HepG2 (cell line): ENCODE data around the gene R3HCC1L. TPM values are rescaled to one million over a fixed set of nuclear protein-coding genes. Genes with fewer than 3 reads are reported as not detected.

ENCODE experiments used
- ATAC-seq: fragments of 200-7000 bp; cut with Tn5 transposase; 3 replicates; pipeline ENCODE4 v1.9.1; 2020; ENCODE audit warnings: mild to moderate bottlenecking, moderate library complexity
- BruUV-seq: library from RNA; stranded (reverse); fragments of 400-500 nt; replicated peaks from 2 replicates; lab custom pipeline; 2021; lab: Mats Ljungman, UMichigan
- CTCF ChIA-PET: fragments of 300-600 bp; formaldehyde crosslinking; extraction: SDS; loops from one replicate; lab custom pipeline; 2021; ENCODE audit warnings: low total read pairs, inconsistent platforms, low intra/inter-chr PET ratio; lab: Yijun Ruan, JAX
- POLR2A ChIA-PET: fragments of 350-600 bp; sonication (Branson Sonifier 250); formaldehyde crosslinking; loops from one replicate; lab custom pipeline; 2020; ENCODE audit warnings: antibody characterized with exemption, inconsistent platforms; lab: Yijun Ruan, JAX
- DNase-seq: peaks from one replicate; pipeline ENCODE4 v3.0.0-alpha.2; 2015; ENCODE audit warnings: low spot score
- FAIRE-seq: peaks from 3 replicates; lab custom pipeline; 2011; peaks lifted over from hg19 to GRCh38; lab: Jason Lieb, UNC
- H2AFZ ChIP-seq: one replicate; pipeline ENCODE4 v1.6.1; 2011; ENCODE audit warnings: low read length, inconsistent platforms
- H3K27ac ChIP-seq: fragments of 300-600 bp; 3 replicates; pipeline ENCODE4 v1.8.0; 2011; ENCODE audit warnings: mixed run types, mild to moderate bottlenecking, mixed read lengths, low read length, inconsistent platforms; ENCODE audit not compliant: insufficient read depth; ENCODE audit errors: extremely low read length
- H3K27me3 ChIP-seq, 2 experiments: fragments of 200-600 bp in 1 of 2; 2 replicates in 1 of 2; 3 replicates in 1 of 2; pipeline versions ENCODE4 v1.6.0 to v1.8.0; 2011; ENCODE audit warnings: low read length in 2 of 2, mild to moderate bottlenecking in 2 of 2, moderate library complexity in 2 of 2, inconsistent platforms in 1 of 2; ENCODE audit not compliant: insufficient read depth in 2 of 2, control insufficient read depth in 1 of 2
- H3K36me3 ChIP-seq, 2 experiments: fragments of 200-600 bp in 1 of 2; replicated peaks in 1 of 2; 2 replicates in 1 of 2; 3 replicates in 1 of 2; pipeline versions ENCODE4 v1.5.1 to v1.8.0; 2011; ENCODE audit warnings: low read length in 2 of 2, inconsistent platforms in 1 of 2; ENCODE audit not compliant: insufficient read depth in 2 of 2, control insufficient read depth in 1 of 2
- H3K4me1 ChIP-seq: 2 replicates; pipeline ENCODE4 v1.5.1; 2012; ENCODE audit warnings: low read length, inconsistent platforms; ENCODE audit not compliant: insufficient read depth
- H3K4me2 ChIP-seq: 2 replicates; pipeline ENCODE4 v1.6.0; 2011; ENCODE audit warnings: low read depth, low read length, inconsistent platforms
- H3K4me3 ChIP-seq, 3 experiments: fragments of 200-600 bp in 1 of 3; sonication (generic), shearing (Covaris generic) in 1 of 3; replicated peaks in 1 of 3; 2 replicates each; pipeline ENCODE4 v1.5.1; 2011 to 2016; ENCODE audit warnings: low read length in 3 of 3, inconsistent platforms in 2 of 3, low read depth in 2 of 3, mild to moderate bottlenecking in 2 of 3, control low read depth in 1 of 3, mixed read lengths in 1 of 3; ENCODE audit not compliant: insufficient read depth in 1 of 3
- H3K79me2 ChIP-seq: one replicate; pipeline ENCODE4 v1.6.1; 2011; ENCODE audit warnings: low read length, inconsistent platforms; ENCODE audit not compliant: insufficient read depth
- H3K9ac ChIP-seq: 2 replicates; pipeline ENCODE4 v1.6.0; 2011; ENCODE audit warnings: mild to moderate bottlenecking, low read depth, low read length, inconsistent platforms; ENCODE audit not compliant: insufficient read depth
- H3K9me3 ChIP-seq: 2 replicates; pipeline ENCODE4 v1.5.1; 2012; ENCODE audit warnings: mild to moderate bottlenecking, low read length
- H4K20me1 ChIP-seq: 2 replicates; pipeline ENCODE4 v1.6.0; 2011; ENCODE audit warnings: inconsistent platforms, mild to moderate bottlenecking, low read length, moderate library complexity; ENCODE audit not compliant: insufficient read depth
- DBP ChIP-seq: sonication (generic); formaldehyde crosslinking; IDR thresholded peaks from 2 replicates; pipeline ENCODE4 v1.4.0; 2020; ENCODE audit warnings: missing genetic modification reagents; ENCODE audit errors: not compliant biosample characterization
- PHF20 ChIP-seq: sonication (generic); formaldehyde crosslinking; IDR thresholded peaks from 2 replicates; pipeline ENCODE4 v1.5.0; 2020; ENCODE audit warnings: mild to moderate bottlenecking, missing genetic modification reagents
- ZBTB10 ChIP-seq: sonication (generic); formaldehyde crosslinking; IDR thresholded peaks from 2 replicates; pipeline ENCODE4 v1.4.0; 2020; ENCODE audit warnings: missing genetic modification reagents, borderline replicate concordance
- ZBTB42 ChIP-seq: sonication (generic); formaldehyde crosslinking; IDR thresholded peaks from 2 replicates; pipeline ENCODE4 v1.5.0; 2020; ENCODE audit warnings: mild to moderate bottlenecking, missing genetic modification reagents
- ZNF296 ChIP-seq: sonication (generic); formaldehyde crosslinking; conservative IDR thresholded peaks from 2 replicates; pipeline ENCODE4 v1.5.0; 2020; ENCODE audit warnings: mild to moderate bottlenecking, missing genetic modification reagents
- ZNF343 ChIP-seq: sonication (generic); formaldehyde crosslinking; IDR thresholded peaks from 2 replicates; pipeline ENCODE4 v1.4.0; 2020; ENCODE audit warnings: mild to moderate bottlenecking, missing genetic modification reagents
- ZNF790 ChIP-seq: sonication (generic); formaldehyde crosslinking; IDR thresholded peaks from 2 replicates; pipeline ENCODE4 v1.8.0; 2022; ENCODE audit warnings: missing genetic modification reagents, mild to moderate bottlenecking, borderline replicate concordance
- WGBS: methylation state at CpG from one replicate; pipeline ENCODE4 v1.1.6; 2017; ENCODE audit warnings: low lambda C conversion rate; 5-methylcytosine and 5-hydroxymethylcytosine counted together
- in situ Hi-C: cut with HindIII; loops from 2 replicates; pipeline ENCODE4 v1.10.0; 2017; ENCODE audit warnings: low pct_unique_long_range_greater_than_20kb; ENCODE audit not compliant: extremely low pct_ligation_motif_present
- intact Hi-C: fragments of 100-400 bp; cut with micrococcal nuclease; formaldehyde crosslinking; loops from one replicate; pipeline ENCODE4 v1.10.0; 2022; ENCODE audit not compliant: unreplicated experiment
- polyA plus RNA-seq, 8 experiments: library from polyadenylated mRNA; depleted of rRNA in 3 of 8; stranded (reverse) in 7 of 8; unstranded in 1 of 8; fragments of >200 nt; fragmentation: Illumina TruSeq in 4 of 8; extraction: Trizol in 4 of 8; gene quantifications; 2 replicates each; pipeline versions ENCODE4 v1.2.1 to v1.2.3, GENCODE V29; 2011 to 2016; ENCODE audit warnings: low read depth in 4 of 8, missing spikeins in 1 of 8, mixed read lengths in 1 of 8; ENCODE audit not compliant: insufficient read depth in 1 of 8
- total RNA-seq, 5 experiments: library from RNA; depleted of rRNA; stranded (reverse); fragments of >200 nt; fragmentation: Illumina TruSeq; extraction: Trizol; gene quantifications; 2 replicates each; pipeline ENCODE4 v1.2.3, GENCODE V29; 2016; ENCODE audit warnings: low read depth in 1 of 5
- TF ChIP-seq, protein P1 (sequence below): sonication (generic); IDR thresholded peaks from 2 replicates; pipeline ENCODE4 v1.6.1; 2016; ENCODE audit warnings: low read depth, borderline replicate concordance
- TF ChIP-seq, protein P2 (sequence below): IDR thresholded peaks from 2 replicates; pipeline ENCODE4 v1.6.1; 2016; ENCODE audit warnings: low read depth, control low read depth
- TF ChIP-seq, protein P3 (sequence below): sonication (generic); formaldehyde crosslinking; IDR thresholded peaks from 2 replicates; pipeline ENCODE4 v1.5.0; 2020; ENCODE audit warnings: missing genetic modification reagents, mild to moderate bottlenecking, borderline replicate concordance

The R3HCC1L gene
- total and polyA plus RNA-seq, 2 of the 13 experiments (the other 11 are each of a cell fraction or from before 2014, with no cell fraction given) = 6.5 to 12.2 TPM

GRCh38 chr10:98201760-98202159, 67.3 kb downstream of the R3HCC1L start (continued):
- TF ChIP-seq, protein P1, sequence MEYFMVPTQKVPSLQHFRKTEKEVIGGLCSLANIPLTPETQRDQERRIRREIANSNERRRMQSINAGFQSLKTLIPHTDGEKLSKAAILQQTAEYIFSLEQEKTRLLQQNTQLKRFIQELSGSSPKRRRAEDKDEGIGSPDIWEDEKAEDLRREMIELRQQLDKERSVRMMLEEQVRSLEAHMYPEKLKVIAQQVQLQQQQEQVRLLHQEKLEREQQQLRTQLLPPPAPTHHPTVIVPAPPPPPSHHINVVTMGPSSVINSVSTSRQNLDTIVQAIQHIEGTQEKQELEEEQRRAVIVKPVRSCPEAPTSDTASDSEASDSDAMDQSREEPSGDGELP = no peak
- no peak for TF ChIP-seq PHF20 (CRISPR knock-in tag)
- no peak for TF ChIP-seq ZNF296 (CRISPR knock-in tag)

- in situ Hi-C loops (no loop called here), intact Hi-C loops (no loop called here)
- no TSS peak for BruUV-seq
- CTCF ChIA-PET = no interaction called here
- H3K79me2 ChIP-seq = no peaks in the 10 kb centered on the region
- H3K36me3 ChIP-seq = peaks cover 0 to 3% of the 10 kb centered on the region in 2 experiments; a peak in 1 of 5 replicates
- H4K20me1 ChIP-seq = peaks cover 2% of the 10 kb centered on the region; the same call in 1 of the 2 replicates
- H2AFZ ChIP-seq = no peak overlapping the region
- H3K4me3 ChIP-seq = no peak overlapping the region
- WGBS = 100% methylated on average over 8 of the region's 8 CpGs
- no peaks in the 10 kb centered on the region for H3K9me3 ChIP-seq
- H3K4me2 ChIP-seq = no peak overlapping the region
- POLR2A ChIA-PET = no interaction called here
- no peak for FAIRE-seq
- ATAC-seq = no peak
- TF ChIP-seq, protein P2, sequence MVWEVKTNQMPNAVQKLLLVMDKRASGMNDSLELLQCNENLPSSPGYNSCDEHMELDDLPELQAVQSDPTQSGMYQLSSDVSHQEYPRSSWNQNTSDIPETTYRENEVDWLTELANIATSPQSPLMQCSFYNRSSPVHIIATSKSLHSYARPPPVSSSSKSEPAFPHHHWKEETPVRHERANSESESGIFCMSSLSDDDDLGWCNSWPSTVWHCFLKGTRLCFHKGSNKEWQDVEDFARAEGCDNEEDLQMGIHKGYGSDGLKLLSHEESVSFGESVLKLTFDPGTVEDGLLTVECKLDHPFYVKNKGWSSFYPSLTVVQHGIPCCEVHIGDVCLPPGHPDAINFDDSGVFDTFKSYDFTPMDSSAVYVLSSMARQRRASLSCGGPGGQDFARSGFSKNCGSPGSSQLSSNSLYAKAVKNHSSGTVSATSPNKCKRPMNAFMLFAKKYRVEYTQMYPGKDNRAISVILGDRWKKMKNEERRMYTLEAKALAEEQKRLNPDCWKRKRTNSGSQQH (CRISPR knock-in tag) = no peak
- TF ChIP-seq DBP (CRISPR knock-in tag) (no peak), ZNF343 (CRISPR knock-in tag) (no peak), ZNF790 (no peak), ZBTB42 (no peak), ZBTB10 (CRISPR knock-in tag) (no peak)
- TF ChIP-seq, protein P3, sequence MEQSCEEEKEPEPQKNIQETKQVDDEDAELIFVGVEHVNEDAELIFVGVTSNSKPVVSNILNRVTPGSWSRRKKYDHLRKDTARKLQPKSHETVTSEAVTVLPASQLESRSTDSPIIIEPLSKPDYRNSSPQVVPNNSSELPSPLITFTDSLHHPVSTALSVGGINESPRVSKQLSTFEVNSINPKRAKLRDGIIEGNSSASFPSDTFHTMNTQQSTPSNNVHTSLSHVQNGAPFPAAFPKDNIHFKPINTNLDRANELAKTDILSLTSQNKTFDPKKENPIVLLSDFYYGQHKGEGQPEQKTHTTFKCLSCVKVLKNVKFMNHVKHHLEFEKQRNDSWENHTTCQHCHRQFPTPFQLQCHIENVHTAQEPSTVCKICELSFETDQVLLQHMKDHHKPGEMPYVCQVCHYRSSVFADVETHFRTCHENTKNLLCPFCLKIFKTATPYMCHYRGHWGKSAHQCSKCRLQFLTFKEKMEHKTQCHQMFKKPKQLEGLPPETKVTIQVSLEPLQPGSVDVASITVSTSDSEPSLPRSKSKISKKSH (CRISPR knock-in tag) = no peak
- H3K27me3 ChIP-seq = no peaks in the 10 kb centered on the region
- H3K9ac ChIP-seq = no peak overlapping the region
- DNase-seq = no peak
- H3K4me1 ChIP-seq = no peaks in the 10 kb centered on the region
- no peak overlapping the region for H3K27ac ChIP-seq
Observed at GRCh38 chr10:98202378-98202777, 67.9 kb downstream of the R3HCC1L start.
